Measurements from ENCODE around the gene SSC5D. TPM values are rescaled to one million over a fixed set of nuclear protein-coding genes. Genes with fewer than 3 reads are reported as not detected.

Gene SSC5D
- total and polyA plus RNA-seq, 2 experiments from 2014 or later = 0.23 to 0.69 TPM

GRCh38 chr19:55567708-55568328, 79.6 kb downstream of the SSC5D start (continued):
- TF ChIP-seq, protein P1, sequence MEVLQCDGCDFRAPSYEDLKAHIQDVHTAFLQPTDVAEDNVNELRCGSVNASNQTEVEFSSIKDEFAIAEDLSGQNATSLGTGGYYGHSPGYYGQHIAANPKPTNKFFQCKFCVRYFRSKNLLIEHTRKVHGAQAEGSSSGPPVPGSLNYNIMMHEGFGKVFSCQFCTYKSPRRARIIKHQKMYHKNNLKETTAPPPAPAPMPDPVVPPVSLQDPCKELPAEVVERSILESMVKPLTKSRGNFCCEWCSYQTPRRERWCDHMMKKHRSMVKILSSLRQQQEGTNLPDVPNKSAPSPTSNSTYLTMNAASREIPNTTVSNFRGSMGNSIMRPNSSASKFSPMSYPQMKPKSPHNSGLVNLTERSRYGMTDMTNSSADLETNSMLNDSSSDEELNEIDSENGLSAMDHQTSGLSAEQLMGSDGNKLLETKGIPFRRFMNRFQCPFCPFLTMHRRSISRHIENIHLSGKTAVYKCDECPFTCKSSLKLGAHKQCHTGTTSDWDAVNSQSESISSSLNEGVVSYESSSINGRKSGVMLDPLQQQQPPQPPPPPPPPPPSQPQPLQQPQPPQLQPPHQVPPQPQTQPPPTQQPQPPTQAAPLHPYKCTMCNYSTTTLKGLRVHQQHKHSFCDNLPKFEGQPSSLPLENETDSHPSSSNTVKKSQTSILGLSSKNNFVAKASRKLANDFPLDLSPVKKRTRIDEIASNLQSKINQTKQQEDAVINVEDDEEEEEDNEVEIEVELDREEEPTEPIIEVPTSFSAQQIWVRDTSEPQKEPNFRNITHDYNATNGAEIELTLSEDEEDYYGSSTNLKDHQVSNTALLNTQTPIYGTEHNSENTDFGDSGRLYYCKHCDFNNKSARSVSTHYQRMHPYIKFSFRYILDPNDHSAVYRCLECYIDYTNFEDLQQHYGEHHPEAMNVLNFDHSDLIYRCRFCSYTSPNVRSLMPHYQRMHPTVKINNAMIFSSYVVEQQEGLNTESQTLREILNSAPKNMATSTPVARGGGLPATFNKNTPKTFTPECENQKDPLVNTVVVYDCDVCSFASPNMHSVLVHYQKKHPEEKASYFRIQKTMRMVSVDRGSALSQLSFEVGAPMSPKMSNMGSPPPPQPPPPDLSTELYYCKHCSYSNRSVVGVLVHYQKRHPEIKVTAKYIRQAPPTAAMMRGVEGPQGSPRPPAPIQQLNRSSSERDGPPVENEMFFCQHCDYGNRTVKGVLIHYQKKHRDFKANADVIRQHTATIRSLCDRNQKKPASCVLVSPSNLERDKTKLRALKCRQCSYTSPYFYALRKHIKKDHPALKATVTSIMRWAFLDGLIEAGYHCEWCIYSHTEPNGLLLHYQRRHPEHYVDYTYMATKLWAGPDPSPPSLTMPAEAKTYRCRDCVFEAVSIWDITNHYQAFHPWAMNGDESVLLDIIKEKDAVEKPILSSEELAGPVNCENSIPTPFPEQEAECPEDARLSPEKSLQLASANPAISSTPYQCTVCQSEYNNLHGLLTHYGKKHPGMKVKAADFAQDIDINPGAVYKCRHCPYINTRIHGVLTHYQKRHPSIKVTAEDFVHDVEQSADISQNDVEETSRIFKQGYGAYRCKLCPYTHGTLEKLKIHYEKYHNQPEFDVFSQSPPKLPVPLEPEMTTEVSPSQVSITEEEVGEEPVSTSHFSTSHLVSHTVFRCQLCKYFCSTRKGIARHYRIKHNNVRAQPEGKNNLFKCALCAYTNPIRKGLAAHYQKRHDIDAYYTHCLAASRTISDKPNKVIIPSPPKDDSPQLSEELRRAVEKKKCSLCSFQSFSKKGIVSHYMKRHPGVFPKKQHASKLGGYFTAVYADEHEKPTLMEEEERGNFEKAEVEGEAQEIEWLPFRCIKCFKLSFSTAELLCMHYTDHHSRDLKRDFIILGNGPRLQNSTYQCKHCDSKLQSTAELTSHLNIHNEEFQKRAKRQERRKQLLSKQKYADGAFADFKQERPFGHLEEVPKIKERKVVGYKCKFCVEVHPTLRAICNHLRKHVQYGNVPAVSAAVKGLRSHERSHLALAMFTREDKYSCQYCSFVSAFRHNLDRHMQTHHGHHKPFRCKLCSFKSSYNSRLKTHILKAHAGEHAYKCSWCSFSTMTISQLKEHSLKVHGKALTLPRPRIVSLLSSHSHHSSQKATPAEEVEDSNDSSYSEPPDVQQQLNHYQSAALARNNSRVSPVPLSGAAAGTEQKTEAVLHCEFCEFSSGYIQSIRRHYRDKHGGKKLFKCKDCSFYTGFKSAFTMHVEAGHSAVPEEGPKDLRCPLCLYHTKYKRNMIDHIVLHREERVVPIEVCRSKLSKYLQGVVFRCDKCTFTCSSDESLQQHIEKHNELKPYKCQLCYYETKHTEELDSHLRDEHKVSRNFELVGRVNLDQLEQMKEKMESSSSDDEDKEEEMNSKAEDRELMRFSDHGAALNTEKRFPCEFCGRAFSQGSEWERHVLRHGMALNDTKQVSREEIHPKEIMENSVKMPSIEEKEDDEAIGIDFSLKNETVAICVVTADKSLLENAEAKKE (CRISPR knock-in tag; IDR thresholded peaks at IDR 0.05) = no peak
- TF ChIP-seq ZNF114 (CRISPR knock-in tag; IDR thresholded peaks at IDR 0.05) = no peak
- no peak for TF ChIP-seq REST (IDR thresholded peaks at IDR 0.05; ENCODE audit: unreplicated experiment)
- TF ChIP-seq EZH2phosphoT487 (IDR thresholded peaks at IDR 0.05; ENCODE audit: unreplicated experiment) = no peak
- no peak for TF ChIP-seq POLR2AphosphoS5 (IDR thresholded peaks at IDR 0.05; ENCODE audit: low read depth)
- TF ChIP-seq CREB1 (CRISPR knock-in tag; IDR thresholded peaks at IDR 0.05; ENCODE audit: low read depth) = no peak
- no peak for TF ChIP-seq EZH2 (IDR thresholded peaks at IDR 0.05; ENCODE audit: low read depth, unreplicated experiment)

Other genes with a start within 250 kb of the SSC5D start
- 62.5 and 70.8 TPM in 2 replicates for gene PPP6R1, start 229.4 kb upstream of the SSC5D start, total RNA-seq (2014; rRNA removed; shearing (Covaris generic))
- 22.2 and 24.9 TPM in 2 replicates for gene PPP6R1, start 229.4 kb upstream of the SSC5D start, polyA plus RNA-seq (2016; fragmentation: Nextera tagmentation; extraction: Ambion mirVana)
- 91.0 and 91.1 TPM in 2 replicates for gene HSPBP1, start 208.3 kb upstream of the SSC5D start, total RNA-seq (2014; rRNA removed; shearing (Covaris generic))
- 81.9 and 83.6 TPM in 2 replicates for gene HSPBP1, start 208.3 kb upstream of the SSC5D start, polyA plus RNA-seq (2016; fragmentation: Nextera tagmentation; extraction: Ambion mirVana)
- gene BRSK1, start 204.4 kb upstream of the SSC5D start, total RNA-seq (2014; rRNA removed; shearing (Covaris generic)) = 11.3 and 17.2 TPM in 2 replicates
- gene BRSK1, start 204.4 kb upstream of the SSC5D start, polyA plus RNA-seq (2016; fragmentation: Nextera tagmentation; extraction: Ambion mirVana) = 2.3 and 3.4 TPM in 2 replicates
- gene TMEM150B, start 163.1 kb upstream of the SSC5D start, total RNA-seq (2014; rRNA removed; shearing (Covaris generic)) = not detected in 2 replicates
- gene TMEM150B, start 163.1 kb upstream of the SSC5D start, polyA plus RNA-seq (2016; fragmentation: Nextera tagmentation; extraction: Ambion mirVana) = 0.29 and 0.40 TPM in 2 replicates
- gene KMT5C, start 148.6 kb upstream of the SSC5D start, total RNA-seq (2014; rRNA removed; shearing (Covaris generic)) = 34.3 and 43.2 TPM in 2 replicates
- 12.9 and 14.2 TPM in 2 replicates for gene KMT5C, start 148.6 kb upstream of the SSC5D start, polyA plus RNA-seq (2016; fragmentation: Nextera tagmentation; extraction: Ambion mirVana)
- gene COX6B2, start 133.7 kb upstream of the SSC5D start, total RNA-seq (2014; rRNA removed; shearing (Covaris generic)) = 2.7 and 2.9 TPM in 2 replicates
- 5.3 and 5.7 TPM in 2 replicates for gene COX6B2, start 133.7 kb upstream of the SSC5D start, polyA plus RNA-seq (2016; fragmentation: Nextera tagmentation; extraction: Ambion mirVana)
- gene GARIN5B, start 125.2 kb upstream of the SSC5D start, total RNA-seq (2014; rRNA removed; shearing (Covaris generic)) = not detected in 2 replicates
- gene GARIN5B, start 125.2 kb upstream of the SSC5D start, polyA plus RNA-seq (2016; fragmentation: Nextera tagmentation; extraction: Ambion mirVana) = not detected in 2 replicates
- 1.1 and 2.2 TPM in 2 replicates for gene IL11, start 118.0 kb upstream of the SSC5D start, total RNA-seq (2014; rRNA removed; shearing (Covaris generic))
- gene IL11, start 118.0 kb upstream of the SSC5D start, polyA plus RNA-seq (2016; fragmentation: Nextera tagmentation; extraction: Ambion mirVana) = 0.58 and 1.7 TPM in 2 replicates
- gene TMEM190, start 111.6 kb upstream of the SSC5D start, total RNA-seq (2014; rRNA removed; shearing (Covaris generic)) = not detected in 2 replicates
- gene TMEM190, start 111.6 kb upstream of the SSC5D start, polyA plus RNA-seq (2016; fragmentation: Nextera tagmentation; extraction: Ambion mirVana) = 4.2 and 4.8 TPM in 2 replicates
- gene TMEM238, start 104.1 kb upstream of the SSC5D start, total RNA-seq (2014; rRNA removed; shearing (Covaris generic)) = 4.1 and 7.5 TPM in 2 replicates
- gene TMEM238, start 104.1 kb upstream of the SSC5D start, polyA plus RNA-seq (2016; fragmentation: Nextera tagmentation; extraction: Ambion mirVana) = 0.55 and 0.59 TPM in 2 replicates
- 463 and 737 TPM in 2 replicates for gene RPL28, start 102.5 kb upstream of the SSC5D start, total RNA-seq (2014; rRNA removed; shearing (Covaris generic))
- 1,528 and 1,802 TPM in 2 replicates for gene RPL28, start 102.5 kb upstream of the SSC5D start, polyA plus RNA-seq (2016; fragmentation: Nextera tagmentation; extraction: Ambion mirVana)
- 363 and 469 TPM in 2 replicates for gene UBE2S, start 80.6 kb upstream of the SSC5D start, total RNA-seq (2014; rRNA removed; shearing (Covaris generic))
- 523 and 533 TPM in 2 replicates for gene UBE2S, start 80.6 kb upstream of the SSC5D start, polyA plus RNA-seq (2016; fragmentation: Nextera tagmentation; extraction: Ambion mirVana)
- gene SHISA7, start 45.1 kb upstream of the SSC5D start, total RNA-seq (2014; rRNA removed; shearing (Covaris generic)) = 1.4 and 1.6 TPM in 2 replicates
- 0.32 and 0.37 TPM in 2 replicates for gene SHISA7, start 45.1 kb upstream of the SSC5D start, polyA plus RNA-seq (2016; fragmentation: Nextera tagmentation; extraction: Ambion mirVana)
- 82.1 and 85.2 TPM in 2 replicates for gene ISOC2, start 26.8 kb upstream of the SSC5D start, total RNA-seq (2014; rRNA removed; shearing (Covaris generic))
- 62.6 and 76.5 TPM in 2 replicates for gene ISOC2, start 26.8 kb upstream of the SSC5D start, polyA plus RNA-seq (2016; fragmentation: Nextera tagmentation; extraction: Ambion mirVana)
- 0.85 and 1.7 TPM in 2 replicates for gene C19orf85, start 23.7 kb upstream of the SSC5D start, total RNA-seq (2014; rRNA removed; shearing (Covaris generic))
- 2.1 and 3.4 TPM in 2 replicates for gene C19orf85, start 23.7 kb upstream of the SSC5D start, polyA plus RNA-seq (2016; fragmentation: Nextera tagmentation; extraction: Ambion mirVana)
- 10.7 and 12.7 TPM in 2 replicates for gene ZNF628, start 11.8 kb upstream of the SSC5D start, total RNA-seq (2014; rRNA removed; shearing (Covaris generic))
- 3.9 and 4.9 TPM in 2 replicates for gene ZNF628, start 11.8 kb upstream of the SSC5D start, polyA plus RNA-seq (2016; fragmentation: Nextera tagmentation; extraction: Ambion mirVana)
- gene NAT14, start 3.2 kb upstream of the SSC5D start, total RNA-seq (2014; rRNA removed; shearing (Covaris generic)) = 25.4 and 27.8 TPM in 2 replicates
- gene NAT14, start 3.2 kb upstream of the SSC5D start, polyA plus RNA-seq (2016; fragmentation: Nextera tagmentation; extraction: Ambion mirVana) = 39.6 and 45.5 TPM in 2 replicates
- 2.0 and 3.5 TPM in 2 replicates for gene SBK2, start 48.7 kb downstream of the SSC5D start, total RNA-seq (2014; rRNA removed; shearing (Covaris generic))
- gene SBK2, start 48.7 kb downstream of the SSC5D start, polyA plus RNA-seq (2016; fragmentation: Nextera tagmentation; extraction: Ambion mirVana) = 0.82 and 1.1 TPM in 2 replicates
- gene SBK3, start 57.1 kb downstream of the SSC5D start, total RNA-seq (2014; rRNA removed; shearing (Covaris generic)) = 0.23 and 0.94 TPM in 2 replicates
- gene SBK3, start 57.1 kb downstream of the SSC5D start, polyA plus RNA-seq (2016; fragmentation: Nextera tagmentation; extraction: Ambion mirVana) = 0.27 and 0.80 TPM in 2 replicates
- 8.4 and 12.2 TPM in 2 replicates for gene ZNF579, start 92.4 kb downstream of the SSC5D start, total RNA-seq (2014; rRNA removed; shearing (Covaris generic))
- 7.3 and 8.6 TPM in 2 replicates for gene ZNF579, start 92.4 kb downstream of the SSC5D start, polyA plus RNA-seq (2016; fragmentation: Nextera tagmentation; extraction: Ambion mirVana)
- 10.1 and 12.6 TPM in 2 replicates for gene FIZ1, start 111.1 kb downstream of the SSC5D start, total RNA-seq (2014; rRNA removed; shearing (Covaris generic))
- gene FIZ1, start 111.1 kb downstream of the SSC5D start, polyA plus RNA-seq (2016; fragmentation: Nextera tagmentation; extraction: Ambion mirVana) = 5.3 and 5.4 TPM in 2 replicates
- 8.3 and 16.5 TPM in 2 replicates for gene ZNF524, start 111.9 kb downstream of the SSC5D start, total RNA-seq (2014; rRNA removed; shearing (Covaris generic))
- gene ZNF524, start 111.9 kb downstream of the SSC5D start, polyA plus RNA-seq (2016; fragmentation: Nextera tagmentation; extraction: Ambion mirVana) = 5.7 and 6.0 TPM in 2 replicates
- gene ZNF865, start 117.2 kb downstream of the SSC5D start, total RNA-seq (2014; rRNA removed; shearing (Covaris generic)) = 10.3 and 12.1 TPM in 2 replicates
- 2.2 and 2.4 TPM in 2 replicates for gene ZNF865, start 117.2 kb downstream of the SSC5D start, polyA plus RNA-seq (2016; fragmentation: Nextera tagmentation; extraction: Ambion mirVana)
- 5.6 and 6.7 TPM in 2 replicates for gene ZNF784, start 136.1 kb downstream of the SSC5D start, total RNA-seq (2014; rRNA removed; shearing (Covaris generic))
- gene ZNF784, start 136.1 kb downstream of the SSC5D start, polyA plus RNA-seq (2016; fragmentation: Nextera tagmentation; extraction: Ambion mirVana) = 1.5 and 1.6 TPM in 2 replicates
- 10.9 and 18.7 TPM in 2 replicates for gene ZNF580, start 152.6 kb downstream of the SSC5D start, total RNA-seq (2014; rRNA removed; shearing (Covaris generic))
- gene ZNF580, start 152.6 kb downstream of the SSC5D start, polyA plus RNA-seq (2016; fragmentation: Nextera tagmentation; extraction: Ambion mirVana) = 23.6 and 23.9 TPM in 2 replicates
- gene ZNF581, start 155.2 kb downstream of the SSC5D start, total RNA-seq (2014; rRNA removed; shearing (Covaris generic)) = 67.2 and 87.6 TPM in 2 replicates
- gene ZNF581, start 155.2 kb downstream of the SSC5D start, polyA plus RNA-seq (2016; fragmentation: Nextera tagmentation; extraction: Ambion mirVana) = 48.5 and 50.7 TPM in 2 replicates
- gene CCDC106, start 159.8 kb downstream of the SSC5D start, total RNA-seq (2014; rRNA removed; shearing (Covaris generic)) = 8.2 and 12.0 TPM in 2 replicates
- 17.6 and 19.9 TPM in 2 replicates for gene CCDC106, start 159.8 kb downstream of the SSC5D start, polyA plus RNA-seq (2016; fragmentation: Nextera tagmentation; extraction: Ambion mirVana)
- 233 and 234 TPM in 2 replicates for gene U2AF2, start 166.6 kb downstream of the SSC5D start, total RNA-seq (2014; rRNA removed; shearing (Covaris generic))
- 73.1 and 75.2 TPM in 2 replicates for gene U2AF2, start 166.6 kb downstream of the SSC5D start, polyA plus RNA-seq (2016; fragmentation: Nextera tagmentation; extraction: Ambion mirVana)
- 208 and 223 TPM in 2 replicates for gene EPN1, start 186.8 kb downstream of the SSC5D start, total RNA-seq (2014; rRNA removed; shearing (Covaris generic))
- 47.1 and 48.9 TPM in 2 replicates for gene EPN1, start 186.8 kb downstream of the SSC5D start, polyA plus RNA-seq (2016; fragmentation: Nextera tagmentation; extraction: Ambion mirVana)
- not detected in 2 replicates for gene NLRP9, start 250.0 kb downstream of the SSC5D start, total RNA-seq (2014; rRNA removed; shearing (Covaris generic))
- not detected in 2 replicates for gene NLRP9, start 250.0 kb downstream of the SSC5D start, polyA plus RNA-seq (2016; fragmentation: Nextera tagmentation; extraction: Ambion mirVana)